Mesodermal cell (in vitro differentiated cells): ENCODE data around the gene MYO7B.

Source experiments
- H3K27ac ChIP-seq: 2 replicates; pipeline ENCODE4 v1.7.0; 2013; ENCODE audit warnings: mild to moderate bottlenecking, low read depth, low read length, moderate library complexity; ENCODE audit not compliant: severe bottlenecking
- H3K36me3 ChIP-seq: 2 replicates; pipeline ENCODE4 v1.7.1; 2013; ENCODE audit warnings: mild to moderate bottlenecking, low read length, moderate library complexity; ENCODE audit not compliant: control insufficient read depth, insufficient read depth
- H3K4me1 ChIP-seq: one replicate; pipeline ENCODE4 v1.7.1; 2013; ENCODE audit warnings: mild to moderate bottlenecking, low read length; ENCODE audit not compliant: insufficient read depth, control insufficient read depth, poor library complexity, severe bottlenecking
- H3K4me3 ChIP-seq: 2 replicates; pipeline ENCODE4 v1.7.0; 2013; ENCODE audit warnings: low read length, control low read depth, mild to moderate bottlenecking; ENCODE audit not compliant: insufficient read depth, poor library complexity, severe bottlenecking; ENCODE audit errors: extremely low read depth
- H3K9me3 ChIP-seq: 2 replicates; pipeline ENCODE4 v1.7.1; 2013; ENCODE audit warnings: mild to moderate bottlenecking, low read length, moderate library complexity; ENCODE audit not compliant: control insufficient read depth
- WGBS, 2 experiments: methylation state at CpG; one replicate each; pipeline ENCODE4 v1.1.5; 2013; ENCODE audit warnings: missing lambda C conversion rate in 2 of 2; ENCODE audit not compliant: insufficient coverage in 2 of 2; 5-methylcytosine and 5-hydroxymethylcytosine counted together

The MYO7B gene

GRCh38 chr2:127652786-127653357 lies 117.4 kb downstream of the MYO7B start:
- peaks cover 5% of the 10 kb centered on the region for H3K4me1 ChIP-seq
- H3K9me3 ChIP-seq = no peaks in the 10 kb centered on the region
- H3K4me3 ChIP-seq = no peak overlapping the region
- no peak overlapping the region for H3K27ac ChIP-seq
- 86 to 87% methylated on average over 14 to 25 of the region's 25 CpGs for WGBS, 2 experiments
- H3K36me3 ChIP-seq = no peaks in the 10 kb centered on the region

- Histone ChIP-seq H3K4me3 (no peak overlapping the region), H3K9me3 (no peaks in the 10 kb centered on the region), H3K27ac (no peak overlapping the region), H3K4me1 (peaks cover 5% of the 10 kb centered on the region), H3K36me3 (no peaks in the 10 kb centered on the region)
- 83 to 85% methylated on average over 11 to 12 of the region's 16 CpGs for WGBS, 2 experiments
Measured at GRCh38 chr2:127653421-127654083, 118.1 kb downstream of the MYO7B start.

- 92 to 96% methylated on average over 21 to 23 of the region's 24 CpGs for WGBS, 2 experiments
- Histone ChIP-seq H3K27ac (no peak overlapping the region), H3K36me3 (no peaks in the 10 kb centered on the region)
Measured at GRCh38 chr2:127654084-127654837, 118.8 kb downstream of the MYO7B start.

GRCh38 chr2:127654838-127655175 lies 119.3 kb downstream of the MYO7B start:
- Histone ChIP-seq H3K9me3 (no peaks in the 10 kb centered on the region), H3K36me3 (no peaks in the 10 kb centered on the region), H3K4me1 (peaks cover 11% of the 10 kb centered on the region), H3K4me3 (no peak overlapping the region), H3K27ac (no peak overlapping the region)
- WGBS, 2 experiments = 81 to 91% methylated on average over 3 to 8 of the region's 8 CpGs

More at GRCh38 chr2:127654084-127654837, 118.8 kb downstream of the MYO7B start:
- Histone ChIP-seq H3K9me3 (no peaks in the 10 kb centered on the region), H3K4me3 (no peak overlapping the region), H3K4me1 (peaks cover 10% of the 10 kb centered on the region)

DNA sequence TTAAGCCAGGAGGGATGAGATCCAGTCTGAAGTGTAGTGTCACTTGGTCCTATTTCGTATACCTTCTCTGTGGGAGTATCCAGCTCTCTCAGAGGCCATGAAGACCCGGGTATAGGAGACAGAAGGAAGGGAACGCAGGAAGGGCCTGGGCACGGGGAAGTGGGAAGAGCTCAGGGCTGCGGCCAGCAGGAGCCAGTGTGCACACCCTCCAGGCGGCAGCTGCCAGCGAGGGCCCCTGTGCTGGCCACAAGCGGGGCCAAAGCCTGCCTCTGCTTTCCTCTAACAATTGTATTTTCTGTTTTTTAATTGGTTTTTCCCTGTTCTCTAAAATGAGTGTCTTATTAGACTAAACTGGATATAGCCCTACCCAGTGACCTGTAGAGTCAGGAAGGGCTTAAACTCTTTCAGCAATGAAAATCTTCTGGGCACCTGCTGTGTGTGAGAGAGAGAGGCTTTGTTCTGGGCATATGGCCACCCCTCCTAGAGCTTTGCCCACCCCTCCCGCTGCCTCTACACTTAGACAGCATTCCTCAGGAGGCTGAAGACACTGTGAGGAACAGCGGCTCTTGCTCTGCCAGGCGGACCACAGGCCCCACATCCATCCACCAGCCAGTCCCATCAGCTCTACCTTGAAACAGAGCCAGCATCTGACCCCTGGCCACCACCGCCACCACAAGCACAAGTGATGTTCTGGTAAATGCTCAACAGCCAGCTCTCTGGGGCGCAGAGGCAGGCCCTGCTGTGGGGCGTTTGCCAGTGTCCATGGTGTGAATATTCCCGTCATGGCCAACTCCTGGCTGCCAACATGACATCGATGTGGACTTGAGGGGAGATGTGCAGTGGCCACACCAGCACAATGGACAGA lies 120.0 kb downstream of the MYO7B start:
- Histone ChIP-seq H3K4me3 (no peak overlapping the region), H3K4me1 (peaks cover 11% of the 10 kb centered on the region), H3K27ac (no peak overlapping the region), H3K36me3 (peaks cover 5% of the 10 kb centered on the region), H3K9me3 (no peaks in the 10 kb centered on the region)
- WGBS, 2 experiments = 81 to 85% methylated on average over 13 to 15 of the region's 16 CpGs

- WGBS, 2 experiments = 86 to 94% methylated on average over 15 of the region's 15 CpGs
Measured at GRCh38 chr2:127656569-127657231, 121.2 kb downstream of the MYO7B start.

GRCh38 chr2:127657232-127657595 lies 121.7 kb downstream of the MYO7B start:
- 95 to 96% methylated on average over 16 to 17 of the region's 17 CpGs for WGBS, 2 experiments
- Histone ChIP-seq H3K4me3 (no peak overlapping the region), H3K4me1 (peaks cover 17% of the 10 kb centered on the region), H3K27ac (no peak overlapping the region), H3K36me3 (peaks cover 5% of the 10 kb centered on the region), H3K9me3 (no peaks in the 10 kb centered on the region)

More at GRCh38 chr2:127656569-127657231, 121.2 kb downstream of the MYO7B start:
- H3K4me1 ChIP-seq = peaks cover 13% of the 10 kb centered on the region
- H3K9me3 ChIP-seq = no peaks in the 10 kb centered on the region
- no peak overlapping the region for H3K4me3 ChIP-seq
- H3K27ac ChIP-seq = no peak overlapping the region
- peaks cover 5% of the 10 kb centered on the region for H3K36me3 ChIP-seq

DNA sequence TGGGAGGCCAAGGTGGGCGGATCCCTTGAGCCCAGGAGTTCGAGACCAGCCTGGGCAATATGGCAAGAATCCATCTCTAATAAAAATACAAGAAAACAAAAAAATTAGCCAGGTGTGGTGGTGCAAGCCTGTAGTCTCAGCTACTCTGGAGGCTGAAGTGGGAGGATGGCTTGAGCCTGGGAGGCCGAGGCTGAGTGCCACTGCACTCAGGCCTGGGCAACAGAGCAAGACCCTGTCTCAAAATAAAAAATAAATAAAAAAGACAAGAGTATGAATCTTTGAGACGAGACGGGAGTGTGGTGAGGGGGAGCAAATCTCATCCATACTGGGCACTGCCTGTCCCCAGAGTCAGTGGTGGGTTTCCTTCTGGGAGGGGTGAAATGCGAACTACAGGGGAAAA lies 122.7 kb downstream of the MYO7B start:
- no peaks in the 10 kb centered on the region for H3K9me3 ChIP-seq
- WGBS, 2 experiments = 100% methylated on average over 1 to 3 of the region's 6 CpGs
- H3K4me3 ChIP-seq = no peak overlapping the region
- H3K36me3 ChIP-seq = peaks cover 5% of the 10 kb centered on the region
- no peak overlapping the region for H3K27ac ChIP-seq
- H3K4me1 ChIP-seq = peaks cover 16% of the 10 kb centered on the region

GRCh38 chr2:127658641-127659407 lies 123.3 kb downstream of the MYO7B start:
- H3K4me3 ChIP-seq = no peak overlapping the region
- 91 to 95% methylated on average over 18 to 20 of the region's 20 CpGs for WGBS, 2 experiments
- no peak overlapping the region for H3K27ac ChIP-seq
- H3K36me3 ChIP-seq = peaks cover 5% of the 10 kb centered on the region
- H3K9me3 ChIP-seq = no peaks in the 10 kb centered on the region
- peaks cover 20% of the 10 kb centered on the region for H3K4me1 ChIP-seq
